Measurements from ENCODE around the gene LCAT.
A peak's percentile ranks its signal among the peaks of the same experiment; 100 is the strongest.

LCAT gene

DNA sequence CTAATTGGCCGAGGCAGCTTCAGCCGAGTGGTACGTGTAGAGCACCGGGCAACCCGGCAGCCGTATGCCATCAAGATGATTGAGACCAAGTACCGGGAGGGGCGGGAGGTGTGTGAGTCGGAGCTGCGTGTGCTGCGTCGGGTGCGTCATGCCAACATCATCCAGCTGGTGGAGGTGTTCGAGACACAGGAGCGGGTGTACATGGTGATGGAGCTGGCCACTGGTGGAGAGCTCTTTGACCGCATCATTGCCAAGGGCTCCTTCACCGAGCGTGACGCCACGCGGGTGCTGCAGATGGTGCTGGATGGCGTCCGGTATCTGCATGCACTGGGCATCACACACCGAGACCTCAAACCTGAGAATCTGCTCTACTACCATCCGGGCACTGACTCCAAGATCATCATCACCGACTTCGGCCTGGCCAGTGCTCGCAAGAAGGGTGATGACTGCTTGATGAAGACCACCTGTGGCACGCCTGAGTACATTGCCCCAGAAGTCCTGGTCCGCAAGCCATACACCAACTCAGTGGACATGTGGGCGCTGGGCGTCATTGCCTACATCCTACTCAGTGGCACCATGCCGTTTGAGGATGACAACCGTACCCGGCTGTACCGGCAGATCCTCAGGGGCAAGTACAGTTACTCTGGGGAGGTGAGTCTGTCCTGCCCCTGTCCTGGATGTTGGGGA lies 34.7 kb downstream of the LCAT start:
- DNase-seq, result no peak

- DNase-seq, result peak; percentile 52
Observed at GRCh38 chr16:67907397-67908180, 36.3 kb downstream of the LCAT start.

DNA sequence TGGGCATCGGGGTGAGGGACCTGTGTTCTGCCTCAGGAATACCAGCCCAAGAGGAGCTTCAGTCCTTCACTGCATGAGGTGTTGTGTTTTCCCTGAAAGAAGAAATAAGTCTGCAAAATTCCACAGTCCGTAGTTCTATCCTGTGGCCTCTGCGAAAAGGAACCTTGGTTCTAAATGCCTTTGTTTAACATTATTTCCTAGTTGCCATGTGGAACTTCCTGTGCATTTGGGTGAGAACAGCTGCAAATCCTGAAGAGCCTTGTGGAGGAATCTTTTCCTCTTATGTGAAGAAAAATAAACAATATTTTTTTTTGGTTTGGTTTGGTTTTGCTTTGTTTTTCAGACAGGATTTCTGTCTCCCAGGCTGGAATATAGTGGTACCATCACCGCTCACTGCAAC lies 41.1 kb downstream of the LCAT start:
- no peak for DNase-seq

DNA sequence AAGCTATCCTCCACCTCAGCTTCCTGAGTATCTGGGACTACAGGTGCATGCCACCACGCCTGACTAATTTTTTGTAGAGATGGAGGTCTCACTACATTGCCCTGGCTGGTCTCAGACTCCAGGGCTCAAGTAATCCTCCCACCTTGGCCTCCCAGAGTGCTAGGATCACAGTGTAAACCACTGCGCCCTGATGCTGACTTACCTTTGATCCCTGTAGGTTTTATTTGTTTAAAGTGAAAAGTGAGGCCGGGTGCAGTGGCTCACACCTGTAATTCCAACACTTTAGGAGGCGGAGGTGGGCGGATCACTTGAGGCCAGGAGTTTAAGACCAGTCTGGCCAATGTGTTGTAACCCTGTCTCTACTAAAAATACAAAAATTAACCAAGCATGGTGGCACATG lies 42.2 kb downstream of the LCAT start:
- DNase-seq, result no peak

GRCh38 chr16:67897231-67897630 lies 46.7 kb downstream of the LCAT start:
- no peak for DNase-seq

DNA sequence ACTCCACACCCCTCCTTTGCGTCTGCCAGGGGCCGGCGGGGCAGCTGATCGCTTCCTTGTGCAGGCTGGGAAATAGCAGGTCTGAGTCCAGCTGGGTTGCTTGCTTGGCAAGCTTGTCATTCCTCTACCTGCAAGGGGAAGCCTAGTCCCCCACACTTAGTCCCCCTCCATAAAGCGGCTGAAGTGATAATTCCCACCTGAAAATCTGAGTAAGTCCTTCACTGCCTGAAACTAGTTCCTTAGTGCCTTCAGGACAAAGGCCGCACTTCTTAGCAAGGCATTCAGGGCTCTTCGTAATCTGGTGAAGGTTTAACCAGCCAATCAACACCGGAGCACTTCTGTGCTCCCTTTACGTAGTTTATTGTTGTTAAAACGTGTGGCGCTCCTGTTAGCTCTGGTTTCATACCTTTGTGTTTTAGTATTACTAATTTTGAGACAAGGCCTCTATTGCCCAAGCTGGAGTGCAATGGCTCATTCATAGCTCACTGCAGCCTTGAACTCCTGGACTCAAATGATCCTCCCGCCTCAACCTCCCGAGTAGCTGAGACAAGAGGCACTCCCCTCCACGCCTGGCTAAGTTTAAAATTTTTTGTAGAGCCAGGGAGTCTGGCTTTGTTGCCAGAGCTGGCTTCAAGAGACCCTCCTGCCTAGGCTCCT lies 50.0 kb downstream of the LCAT start:
- DNase-seq, result no peak

DNA sequence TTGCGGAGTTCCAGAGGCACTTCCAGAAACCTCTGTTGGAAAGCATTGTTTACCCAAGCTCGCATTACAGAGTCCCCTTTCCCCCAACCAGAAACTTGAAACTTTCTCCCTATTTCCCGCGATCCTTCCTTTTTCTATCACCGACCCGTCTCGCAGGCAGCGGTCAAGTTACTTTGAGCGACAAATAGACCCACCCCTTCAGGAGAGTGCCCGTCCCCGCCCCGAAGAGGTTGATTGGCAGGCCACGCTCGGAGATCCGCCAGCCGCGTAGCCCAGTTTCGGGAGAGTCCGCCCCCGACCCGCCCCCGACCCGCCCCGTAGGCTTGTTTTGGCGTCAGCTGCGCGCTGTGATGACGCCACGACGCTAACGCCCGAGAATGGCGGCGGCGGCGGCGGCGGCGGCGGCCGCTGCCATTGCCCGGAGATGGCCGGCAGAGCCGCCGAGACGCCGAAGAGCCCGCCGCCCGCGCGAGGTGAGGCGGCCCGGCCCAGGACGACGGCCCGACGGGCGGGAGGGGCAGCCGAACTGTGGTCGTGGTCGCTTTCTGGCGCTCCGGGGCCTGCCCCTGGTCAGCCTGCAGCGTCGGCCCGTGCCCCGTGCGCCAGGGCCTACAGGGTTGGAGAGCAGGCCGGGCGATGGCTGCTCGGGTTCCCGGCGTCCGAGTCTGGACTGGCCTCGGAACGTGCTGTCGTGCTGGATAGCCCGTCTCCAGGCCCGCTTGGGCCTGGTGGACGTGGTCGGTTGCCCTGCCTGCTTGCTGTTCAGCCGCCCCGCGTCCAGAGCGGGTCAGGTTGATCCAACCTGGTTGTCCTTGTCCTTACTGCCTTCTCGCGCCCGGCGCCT lies 50.8 kb downstream of the LCAT start, which contains the start of gene PSKH1:
PSKH1 (plus strand) TSS at position 356 of the 844 bp plus-strand sequence. CDS start 15,496 bp downstream, outside the sequence.
- peak; percentile 95 for DNase-seq

DNA sequence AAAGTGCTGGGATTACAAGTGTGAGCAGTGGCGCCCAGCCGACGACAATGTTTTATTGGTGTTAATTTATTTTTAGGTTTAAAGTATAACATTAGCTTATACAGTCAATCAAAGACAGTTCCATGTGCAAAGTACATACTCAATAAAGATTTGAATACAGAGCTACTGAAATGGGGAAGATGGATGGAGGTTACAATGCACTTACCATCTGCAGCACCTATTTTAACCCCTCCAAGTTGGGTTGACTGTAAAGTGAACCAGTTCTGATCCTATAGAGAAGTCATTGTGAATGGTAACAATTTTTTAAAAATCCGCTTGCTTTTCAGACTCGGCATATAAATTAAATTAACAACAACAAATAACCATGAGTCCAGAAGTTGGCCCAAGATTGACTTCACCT lies 51.5 kb downstream of the LCAT start:
- no peak for DNase-seq
